Activated B cell treated with CpG ODN at 0.5 μM for 24 hours (primary cell): Measurements from ENCODE around the gene AKR7A2. TPM values are rescaled to one million over a fixed set of nuclear protein-coding genes. Genes with fewer than 3 reads are reported as not detected.

Experiments used
- ATAC-seq: fragments of 200-7000 bp; cut with Tn5 transposase; one replicate; pipeline ENCODE4 v1.10.0; 2021; ENCODE audit warnings: low read depth, mild to moderate bottlenecking, moderate library complexity
- CTCF ChIA-PET: fragments of 350-600 bp; sonication (Branson Sonifier 250); formaldehyde crosslinking; loops from one replicate; lab custom pipeline; 2021; ENCODE audit warnings: antibody characterized with exemption; lab: Charles Lee
- POLR2A ChIA-PET: fragments of 350-600 bp; sonication (Branson Sonifier 250); formaldehyde crosslinking; loops from one replicate; lab custom pipeline; 2021; ENCODE audit warnings: antibody characterized with exemption; lab: Charles Lee
- DNase-seq: peaks from one replicate; pipeline ENCODE4 v3.0.0; 2022
- H3K27ac Mint-ChIP-seq: one replicate; pipeline ENCODE4 v1.8.0; 2020; ENCODE audit warnings: mixed read lengths
- H3K27me3 Mint-ChIP-seq: one replicate; pipeline ENCODE4 v1.8.0; 2021; ENCODE audit warnings: mixed read lengths
- H3K36me3 Mint-ChIP-seq: one replicate; pipeline ENCODE4 v1.8.0; 2021; ENCODE audit warnings: low read depth, mixed read lengths
- H3K4me1 Mint-ChIP-seq: one replicate; pipeline ENCODE4 v1.8.0; 2021; ENCODE audit warnings: mixed read lengths
- H3K4me3 Mint-ChIP-seq: one replicate; pipeline ENCODE4 v1.8.0; 2020; ENCODE audit warnings: mild to moderate bottlenecking, mixed read lengths
- H3K9me3 Mint-ChIP-seq: one replicate; pipeline ENCODE4 v1.8.0; 2020; ENCODE audit warnings: mixed read lengths
- intact Hi-C: fragments of 100-400 bp; cut with micrococcal nuclease; formaldehyde crosslinking; loops from one replicate; pipeline ENCODE4 v1.15.1; 2024
- total RNA-seq: library from RNA; stranded (reverse); gene quantifications from 2 replicates; pipeline ENCODE4 v1.2.3, GENCODE V29; 2022
- TF ChIP-seq, protein P1 (sequence below): fragments of 200-600 bp; IDR thresholded peaks from one replicate; pipeline ENCODE4 v1.8.0; 2022; ENCODE audit warnings: antibody characterized with exemption, mild to moderate bottlenecking

AKR7A2 gene
- total RNA-seq, 1 donor from 2014 or later = 29.9 TPM

DNA sequence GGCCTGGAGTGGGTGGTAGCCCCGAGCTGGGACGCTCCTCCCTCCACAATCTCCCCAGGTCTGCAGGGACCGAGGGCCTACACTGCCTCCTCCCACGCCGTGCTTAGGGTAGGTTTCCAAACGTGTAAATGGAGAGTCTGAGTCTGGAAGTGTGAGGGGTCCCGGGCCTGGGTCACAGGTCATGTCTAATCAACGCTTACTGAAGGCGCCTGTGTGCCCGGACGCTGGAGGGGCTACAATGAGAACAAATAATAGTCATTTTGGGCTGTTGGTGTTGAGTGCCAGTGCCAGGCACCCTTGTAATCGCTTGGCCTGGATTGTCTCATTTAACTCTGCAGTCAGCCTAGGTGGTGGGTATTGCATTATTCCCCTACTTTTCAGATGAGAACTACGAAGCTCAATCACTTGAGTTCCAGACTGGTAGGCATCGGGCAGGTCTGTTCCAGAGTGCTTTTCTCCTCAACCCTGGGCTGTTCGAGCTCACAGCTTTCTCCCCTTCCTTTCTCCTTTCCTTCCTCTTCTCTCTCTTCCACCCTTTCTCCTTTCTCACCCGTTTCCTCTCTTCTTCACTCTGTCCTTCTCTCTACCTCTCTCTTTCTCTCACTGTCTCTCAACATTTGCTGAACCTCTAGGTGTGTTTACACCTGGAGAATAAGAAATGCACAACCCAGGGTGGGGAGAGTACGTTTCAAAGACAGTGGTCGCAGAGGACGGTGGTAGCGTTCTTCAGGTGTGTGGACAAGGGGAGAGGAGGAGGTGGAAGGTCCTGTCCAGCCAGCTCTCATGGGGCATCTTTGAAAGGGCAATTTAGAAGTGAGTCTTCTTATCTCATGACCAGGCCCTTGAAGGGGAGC is 1.1 kb upstream of the AKR7A2 start:
- Mint-ChIP-seq H3K4me3 (peak overlapping the region; percentile 73), H3K27ac (peak overlapping the region; percentile 61), H3K9me3 (no peaks in the 10 kb centered on the region), H3K4me1 (peaks cover 65% of the 10 kb centered on the region), H3K27me3 (no peaks in the 10 kb centered on the region), H3K36me3 (peaks cover 12% of the 10 kb centered on the region)
- intact Hi-C loops = loop anchor here (1.0 to 10.0 kb wide), 5 partner anchors 62 to 408 kb away; partner anchors contain the start of genes ALDH4A1, CAPZB, EMC1 and MRTO4
- no peak for DNase-seq
- peak; percentile 12 for ATAC-seq
- ChIA-PET CTCF (interaction anchor here (0.6 kb wide), 1 partner anchor 269 kb away, joined by 3 read pairs; no protein-coding TSS in a partner anchor), POLR2A (interaction anchor here (0.6 to 2.9 kb wide), 5 partner anchors 62 to 284 kb away, joined by 3 to 12 read pairs (median 5); partner anchors contain the start of genes EMC1 and MRTO4)
- TF ChIP-seq, protein P1, sequence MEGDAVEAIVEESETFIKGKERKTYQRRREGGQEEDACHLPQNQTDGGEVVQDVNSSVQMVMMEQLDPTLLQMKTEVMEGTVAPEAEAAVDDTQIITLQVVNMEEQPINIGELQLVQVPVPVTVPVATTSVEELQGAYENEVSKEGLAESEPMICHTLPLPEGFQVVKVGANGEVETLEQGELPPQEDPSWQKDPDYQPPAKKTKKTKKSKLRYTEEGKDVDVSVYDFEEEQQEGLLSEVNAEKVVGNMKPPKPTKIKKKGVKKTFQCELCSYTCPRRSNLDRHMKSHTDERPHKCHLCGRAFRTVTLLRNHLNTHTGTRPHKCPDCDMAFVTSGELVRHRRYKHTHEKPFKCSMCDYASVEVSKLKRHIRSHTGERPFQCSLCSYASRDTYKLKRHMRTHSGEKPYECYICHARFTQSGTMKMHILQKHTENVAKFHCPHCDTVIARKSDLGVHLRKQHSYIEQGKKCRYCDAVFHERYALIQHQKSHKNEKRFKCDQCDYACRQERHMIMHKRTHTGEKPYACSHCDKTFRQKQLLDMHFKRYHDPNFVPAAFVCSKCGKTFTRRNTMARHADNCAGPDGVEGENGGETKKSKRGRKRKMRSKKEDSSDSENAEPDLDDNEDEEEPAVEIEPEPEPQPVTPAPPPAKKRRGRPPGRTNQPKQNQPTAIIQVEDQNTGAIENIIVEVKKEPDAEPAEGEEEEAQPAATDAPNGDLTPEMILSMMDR = no peak

DNA sequence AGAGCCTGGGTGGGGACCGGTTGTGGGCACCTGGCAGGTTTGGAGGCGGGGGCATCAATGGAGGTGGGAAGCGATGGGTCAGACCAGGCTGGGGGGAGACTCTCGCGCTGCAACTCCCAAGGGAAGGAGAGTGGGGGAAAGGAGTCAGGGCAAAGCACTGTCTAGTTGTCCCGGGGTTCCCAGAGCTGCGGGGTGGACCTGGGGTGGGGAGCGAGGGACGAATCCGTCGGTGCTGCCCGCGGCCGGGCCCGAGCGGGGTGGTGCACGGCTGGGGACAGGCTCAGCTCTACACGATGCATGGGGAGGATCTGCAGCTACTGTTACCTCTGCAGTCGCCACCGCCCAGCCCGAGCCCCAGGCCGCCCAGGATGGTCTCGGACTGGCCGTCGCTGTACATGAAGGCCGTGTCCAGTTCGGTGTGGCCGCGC is 427 bp downstream of the AKR7A2 start:
- no peaks in the 10 kb centered on the region for H3K27me3 Mint-ChIP-seq
- H3K27ac Mint-ChIP-seq = no peak overlapping the region
- peaks cover 24% of the 10 kb centered on the region for H3K36me3 Mint-ChIP-seq
- TF ChIP-seq, protein P1 = no peak
- ATAC-seq = no peak
- DNase-seq = no peak
- peaks cover 51% of the 10 kb centered on the region for H3K4me1 Mint-ChIP-seq
- ChIA-PET CTCF (no interaction called here), POLR2A (interaction anchor here (0.7 to 2.9 kb wide), 5 partner anchors 60 to 289 kb away, joined by 3 to 12 read pairs (median 7); partner anchors contain the start of genes EMC1 and MRTO4)
- H3K4me3 Mint-ChIP-seq = peak overlapping the region; percentile 90
- intact Hi-C loops = loop anchor here (5.0 to 10.0 kb wide), 2 partner anchors 176 to 407 kb away; partner anchors contain the start of genes ALDH4A1 and CAPZB
- no peaks in the 10 kb centered on the region for H3K9me3 Mint-ChIP-seq

DNA sequence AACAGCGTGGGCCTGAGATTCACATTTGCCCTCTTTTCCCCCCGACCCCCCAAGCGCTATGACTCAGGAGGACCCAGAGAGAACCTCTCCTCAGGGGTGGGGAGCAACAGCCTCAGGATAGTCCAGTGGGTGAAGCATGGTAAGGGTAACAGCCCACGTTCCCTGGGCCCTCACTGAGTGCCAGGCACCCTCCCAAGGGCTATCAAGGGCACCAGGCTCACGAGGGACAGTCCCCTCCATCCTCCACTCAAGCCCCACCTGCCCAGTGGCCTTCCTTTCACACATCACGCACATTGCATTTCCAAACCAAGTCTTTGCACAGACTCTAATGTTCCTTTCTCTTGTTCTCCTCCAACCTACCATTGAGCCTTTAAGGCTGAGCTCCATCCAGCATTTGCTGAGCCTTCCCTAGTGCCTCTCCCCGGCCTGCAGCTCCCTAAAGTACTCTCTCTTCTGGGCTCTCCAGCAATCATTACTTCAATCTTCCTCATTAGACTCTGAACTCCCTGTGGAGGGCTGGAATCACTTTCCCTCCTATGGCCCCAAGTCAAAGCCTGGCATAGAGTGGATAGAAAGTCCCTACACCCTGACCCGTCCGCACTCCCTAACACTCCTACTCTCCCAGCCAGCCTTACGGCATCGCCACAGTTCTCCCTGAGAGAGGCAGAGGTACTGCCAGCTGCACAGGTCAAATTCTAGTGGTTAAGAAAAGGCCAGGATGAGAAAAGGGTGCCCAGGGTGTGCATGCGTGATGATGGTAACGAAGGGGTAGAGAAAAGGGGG is 1.0 kb downstream of the AKR7A2 start:
- Mint-ChIP-seq H3K4me3 (peak overlapping the region; percentile 90), H3K9me3 (no peaks in the 10 kb centered on the region), H3K27me3 (no peaks in the 10 kb centered on the region), H3K4me1 (peaks cover 45% of the 10 kb centered on the region), H3K36me3 (peaks cover 29% of the 10 kb centered on the region), H3K27ac (no peak overlapping the region)
- DNase-seq = no peak
- ChIA-PET POLR2A (interaction anchor here (0.7 to 2.9 kb wide), 3 partner anchors 60 to 289 kb away, joined by 7 to 12 read pairs (median 8); partner anchors contain the start of genes EMC1 and MRTO4), CTCF (no interaction called here)
- ATAC-seq = no peak
- TF ChIP-seq, protein P1 = no peak
- intact Hi-C loops = loop anchor here (5.0 to 10.0 kb wide), 2 partner anchors 176 to 406 kb away; partner anchors contain the start of genes ALDH4A1 and CAPZB

DNA sequence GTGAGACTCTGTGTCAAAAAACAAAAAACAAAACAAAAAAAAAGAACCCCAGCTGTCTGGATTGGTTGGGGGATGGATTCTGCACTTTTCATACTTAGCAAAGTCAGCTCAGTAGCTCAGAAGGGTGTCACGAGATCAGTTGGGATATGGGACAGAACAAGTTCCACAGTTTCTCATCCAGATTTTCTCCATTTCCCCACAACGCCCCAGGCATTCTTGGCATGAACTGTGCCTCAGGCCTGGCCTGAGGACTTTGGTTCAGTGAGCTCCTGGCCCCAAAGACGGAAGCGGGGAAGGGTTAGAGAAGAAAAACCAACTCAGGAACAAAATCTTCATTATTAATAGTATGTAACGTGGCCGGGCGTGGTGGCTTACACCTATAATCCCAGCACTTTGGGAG is 1.9 kb downstream of the AKR7A2 start:
- TF ChIP-seq, protein P1 = no peak
- ATAC-seq = no peak
- intact Hi-C loops = loop anchor here (5.0 to 10.0 kb wide), 2 partner anchors 177 to 405 kb away; partner anchors contain the start of genes ALDH4A1 and CAPZB
- H3K9me3 Mint-ChIP-seq = no peaks in the 10 kb centered on the region
- no peaks in the 10 kb centered on the region for H3K27me3 Mint-ChIP-seq
- H3K36me3 Mint-ChIP-seq = peaks cover 37% of the 10 kb centered on the region
- ChIA-PET CTCF (no interaction called here), POLR2A (no interaction called here)
- no peak overlapping the region for H3K27ac Mint-ChIP-seq
- H3K4me3 Mint-ChIP-seq = peak overlapping the region; percentile 44
- H3K4me1 Mint-ChIP-seq = peaks cover 37% of the 10 kb centered on the region
- no peak for DNase-seq
